Thymus (tissue), 11 donors: ENCODE results near the gene EFCAB7. TPM values are rescaled to one million over a fixed set of nuclear protein-coding genes. Genes with fewer than 3 reads are reported as not detected.

Experiments
- DNase-seq, 9 donors: peaks; one replicate each; pipeline ENCODE4 v3.0.0-alpha.2; 2013; ENCODE audit warnings: low spot score in 9 of 9, low read depth in 6 of 9, missing footprints in 1 of 9
- H3K27ac ChIP-seq, 2 donors: one replicate each; pipeline ENCODE4 v1.5.1; 2013; ENCODE audit warnings: control low read depth in 1 of 2, low read depth in 1 of 2, low read length in 1 of 2, mild to moderate bottlenecking in 1 of 2, moderate library complexity in 1 of 2
- H3K27me3 ChIP-seq, 2 donors: one replicate each; pipeline ENCODE4 v1.5.1; 2013; ENCODE audit warnings: low read length in 1 of 2; ENCODE audit not compliant: control insufficient read depth in 2 of 2, insufficient read depth in 1 of 2
- H3K36me3 ChIP-seq, 2 donors: one replicate each; pipeline ENCODE4 v1.5.1; 2013; ENCODE audit warnings: low read length in 1 of 2, mild to moderate bottlenecking in 1 of 2, moderate library complexity in 1 of 2; ENCODE audit not compliant: control insufficient read depth in 2 of 2, insufficient read depth in 2 of 2
- H3K4me1 ChIP-seq, 2 donors: one replicate each; pipeline ENCODE4 v1.5.1; 2013; ENCODE audit warnings: low read length in 2 of 2; ENCODE audit not compliant: control insufficient read depth in 2 of 2, insufficient read depth in 2 of 2
- H3K4me3 ChIP-seq, 2 donors: one replicate each; pipeline ENCODE4 v1.5.1; 2013; ENCODE audit warnings: low read length in 2 of 2, control low read depth in 1 of 2, mild to moderate bottlenecking in 1 of 2
- H3K9me3 ChIP-seq, 2 donors: one replicate each; pipeline ENCODE4 v1.5.1; 2013; ENCODE audit warnings: low read length in 1 of 2, mild to moderate bottlenecking in 1 of 2; ENCODE audit not compliant: control insufficient read depth in 2 of 2, insufficient read depth in 1 of 2
- WGBS: extraction: QIAGEN DNeasy Blood & Tissue Kit; methylation state at CpG from one replicate; pipeline ENCODE4 v1.1.7; 2013; 5-methylcytosine and 5-hydroxymethylcytosine counted together
- polyA plus RNA-seq: library from polyadenylated mRNA; stranded (reverse); fragments of 200-250 nt; gene quantifications from one replicate; pipeline ENCODE4 v1.2.3, GENCODE V29; 2013
- total RNA-seq: library from RNA; stranded (reverse); fragments of 120-200 nt; gene quantifications from one replicate; pipeline ENCODE4 v1.2.4, GENCODE V29; 2013
- donor health status: healthy.

EFCAB7 gene
- total and polyA plus RNA-seq, 2 donors, result 9.7 to 12.7 TPM

- WGBS, result over 99% methylated on average over 3 of the region's 3 CpGs
- DNase-seq, result no peak
- Histone ChIP-seq H3K27me3 (no peaks in the 10 kb centered on the region), H3K4me3 (no peak overlapping the region), H3K9me3 (no peaks in the 10 kb centered on the region), H3K27ac (no peak overlapping the region), H3K36me3 (no peaks in the 10 kb centered on the region), H3K4me1 (no peaks in the 10 kb centered on the region)
These were observed 97.8 kb downstream of the EFCAB7 start for GRCh38 chr1:63621075-63621474.

- Histone ChIP-seq H3K4me3 (no peak overlapping the region), H3K9me3 (no peaks in the 10 kb centered on the region), H3K36me3 (no peaks in the 10 kb centered on the region), H3K27ac (no peak overlapping the region), H3K27me3 (no peaks in the 10 kb centered on the region), H3K4me1 (no peaks in the 10 kb centered on the region)
- 95% methylated on average over 6 of the region's 6 CpGs for WGBS
- no peak for DNase-seq
These were observed 98.4 kb downstream of the EFCAB7 start for GRCh38 chr1:63621698-63622097.

Other genes starting within 250 kb of the EFCAB7 start
- 0.05 TPM for gene FOXD3, start 201.0 kb upstream of the EFCAB7 start, total RNA-seq
- gene FOXD3, start 201.0 kb upstream of the EFCAB7 start, polyA plus RNA-seq, result 0.11 TPM
- 23.9 TPM for gene ALG6, start 155.9 kb upstream of the EFCAB7 start, total RNA-seq
- 52.2 TPM for gene ALG6, start 155.9 kb upstream of the EFCAB7 start, polyA plus RNA-seq
- gene ITGB3BP, start 300 bp upstream of the EFCAB7 start, total RNA-seq, result 63.8 TPM
- 34.2 TPM for gene ITGB3BP, start 300 bp upstream of the EFCAB7 start, polyA plus RNA-seq
- gene PGM1, start 69.9 kb downstream of the EFCAB7 start, total RNA-seq, result 18.1 TPM
- 9.6 TPM for gene PGM1, start 69.9 kb downstream of the EFCAB7 start, polyA plus RNA-seq